ENCODE results near the gene HSBP1. TPM values are rescaled to one million over a fixed set of nuclear protein-coding genes. Genes with fewer than 3 reads are reported as not detected.

The HSBP1 gene
- total and polyA plus RNA-seq, 7 donors, result 7.5 to 40.6 (median 16.9) TPM

- H3K4me3 ChIP-seq, result no peak overlapping the region
- no peaks in the 10 kb centered on the region for H3K4me1 ChIP-seq
- no peaks in the 10 kb centered on the region for H3K36me3 ChIP-seq
- no peak overlapping the region for H3K27ac ChIP-seq
- peak; percentile 41 for DNase-seq
- WGBS, 2 donors, result 31 to 39% methylated on average over 9 of the region's 9 CpGs
- intact Hi-C loops (cut with DNase I), result no loop called here
- TF ChIP-seq POLR2A (IDR thresholded peaks at IDR 0.05), result no peak
- no peak for TF ChIP-seq EP300 (IDR thresholded peaks at IDR 0.05)
- TF ChIP-seq CTCF (IDR thresholded peaks at IDR 0.05), result no peak
- no peak for TF ChIP-seq POLR2AphosphoS5 (IDR thresholded peaks at IDR 0.05)
- H3K9me3 ChIP-seq, result no peaks in the 10 kb centered on the region
- H3K27me3 ChIP-seq, result no peaks in the 10 kb centered on the region
Measured at GRCh38 chr16:83842756-83843507, 35.2 kb downstream of the HSBP1 start.

GRCh38 chr16:83843657-83844056 lies 35.9 kb downstream of the HSBP1 start:
- Histone ChIP-seq H3K4me1 (no peaks in the 10 kb centered on the region), H3K4me3 (no peak overlapping the region), H3K36me3 (no peaks in the 10 kb centered on the region), H3K9me3 (no peaks in the 10 kb centered on the region), H3K27ac (no peak overlapping the region), H3K27me3 (no peaks in the 10 kb centered on the region)
- TF ChIP-seq CTCF (IDR thresholded peaks at IDR 0.05) (no peak), POLR2AphosphoS5 (IDR thresholded peaks at IDR 0.05) (no peak), POLR2A (IDR thresholded peaks at IDR 0.05) (no peak), EP300 (IDR thresholded peaks at IDR 0.05) (no peak)
- DNase-seq, result peak; percentile 54
- intact Hi-C loops (cut with DNase I), result no loop called here
- 58 to 77% methylated on average over 10 of the region's 10 CpGs for WGBS, 2 donors

GRCh38 chr16:83845263-83845662 lies 37.5 kb downstream of the HSBP1 start:
- TF ChIP-seq POLR2AphosphoS5 (IDR thresholded peaks at IDR 0.05) (no peak), POLR2A (IDR thresholded peaks at IDR 0.05) (no peak), EP300 (IDR thresholded peaks at IDR 0.05) (no peak), CTCF (IDR thresholded peaks at IDR 0.05) (no peak)
- no peak overlapping the region for H3K4me3 ChIP-seq
- WGBS, 2 donors, result 96% methylated on average over 8 of the region's 8 CpGs
- peak; percentile 41 for DNase-seq
- H3K9me3 ChIP-seq, result no peaks in the 10 kb centered on the region
- H3K4me1 ChIP-seq, result no peaks in the 10 kb centered on the region
- H3K36me3 ChIP-seq, result no peaks in the 10 kb centered on the region
- H3K27ac ChIP-seq, result no peak overlapping the region
- H3K27me3 ChIP-seq, result no peaks in the 10 kb centered on the region
- intact Hi-C loops (cut with DNase I), result no loop called here

GRCh38 chr16:83847371-83848225 lies 39.8 kb downstream of the HSBP1 start:
- intact Hi-C loops (cut with DNase I), result no loop called here
- Histone ChIP-seq H3K27me3 (no peaks in the 10 kb centered on the region), H3K4me3 (no peak overlapping the region), H3K9me3 (no peaks in the 10 kb centered on the region), H3K27ac (no peak overlapping the region), H3K36me3 (no peaks in the 10 kb centered on the region), H3K4me1 (no peaks in the 10 kb centered on the region)
- WGBS, 2 donors, result 74 to 86% methylated on average over 14 of the region's 14 CpGs
- TF ChIP-seq EP300 (IDR thresholded peaks at IDR 0.05) (no peak), CTCF (IDR thresholded peaks at IDR 0.05) (no peak), POLR2AphosphoS5 (IDR thresholded peaks at IDR 0.05) (no peak), POLR2A (IDR thresholded peaks at IDR 0.05) (no peak)
- no peak for DNase-seq

Measured in sigmoid colon (tissue), 7 donors.